DND-41 (cell line): Measurements from ENCODE around the gene CARHSP1.

Experiments
- ATAC-seq: fragments of 200-7000 bp; cut with Tn5 transposase; 3 replicates; pipeline ENCODE4 v1.9.1; 2021; ENCODE audit warnings: low read depth; ENCODE audit not compliant: insufficient read depth
- DNase-seq: peaks from one replicate; pipeline ENCODE4 v3.0.0-alpha.2; 2020
- H2AFZ ChIP-seq: 2 replicates; pipeline ENCODE4 v1.6.0; 2012; ENCODE audit warnings: low read depth, low read length
- H3K27ac ChIP-seq: 2 replicates; pipeline ENCODE4 v1.5.1; 2012; ENCODE audit warnings: low read length, inconsistent platforms
- H3K27me3 ChIP-seq: fragments of 200-600 bp; sonication (generic); 2 replicates; pipeline ENCODE4 v1.6.0; 2012; ENCODE audit warnings: low read length, mild to moderate bottlenecking, inconsistent platforms; ENCODE audit not compliant: insufficient read depth, poor library complexity
- H3K36me3 ChIP-seq: 2 replicates; pipeline ENCODE4 v1.5.1; 2012; ENCODE audit warnings: low read length, inconsistent platforms; ENCODE audit not compliant: insufficient read depth
- H3K4me1 ChIP-seq: 2 replicates; pipeline ENCODE4 v1.5.1; 2012; ENCODE audit warnings: mild to moderate bottlenecking, low read length; ENCODE audit not compliant: insufficient read depth
- H3K4me2 ChIP-seq: 2 replicates; pipeline ENCODE4 v1.6.0; 2012; ENCODE audit warnings: mild to moderate bottlenecking, moderate library complexity, low read length, inconsistent platforms; ENCODE audit not compliant: insufficient read depth
- H3K4me3 ChIP-seq, 2 experiments: fragments of 200-600 bp in 1 of 2; shearing (Covaris generic) in 1 of 2; 2 replicates each; pipeline ENCODE4 v1.5.1; 2012 to 2016; ENCODE audit warnings: inconsistent platforms in 2 of 2, low read length in 2 of 2, mild to moderate bottlenecking in 2 of 2, low read depth in 1 of 2, moderate library complexity in 1 of 2
- H3K79me2 ChIP-seq: 2 replicates; pipeline ENCODE4 v1.6.0; 2012; ENCODE audit warnings: low read length, inconsistent platforms; ENCODE audit not compliant: insufficient read depth
- H3K9ac ChIP-seq: 2 replicates; pipeline ENCODE4 v1.6.0; 2012; ENCODE audit warnings: low read depth, mild to moderate bottlenecking, inconsistent platforms, low read length, moderate library complexity
- H3K9me3 ChIP-seq: 2 replicates; pipeline ENCODE4 v1.5.1; 2012; ENCODE audit warnings: low read length, moderate library complexity, mild to moderate bottlenecking, inconsistent platforms; ENCODE audit not compliant: insufficient read depth, severe bottlenecking
- H4K20me1 ChIP-seq: 2 replicates; pipeline ENCODE4 v1.6.0; 2012; ENCODE audit warnings: low read length; ENCODE audit not compliant: insufficient read depth
- EZH2 ChIP-seq: IDR thresholded peaks from 3 replicates; pipeline ENCODE4 v1.6.1; 2012; ENCODE audit warnings: borderline replicate concordance, low read depth, mild to moderate bottlenecking, moderate library complexity, low read length, inconsistent platforms; ENCODE audit not compliant: severe bottlenecking
- TF ChIP-seq, protein P1 (sequence below): IDR thresholded peaks from 2 replicates; pipeline ENCODE4 v1.5.1; 2012; ENCODE audit warnings: borderline replicate concordance, low read length, moderate library complexity, mild to moderate bottlenecking; ENCODE audit not compliant: poor library complexity, severe bottlenecking; ENCODE audit errors: extremely low read depth

CARHSP1 gene

DNA sequence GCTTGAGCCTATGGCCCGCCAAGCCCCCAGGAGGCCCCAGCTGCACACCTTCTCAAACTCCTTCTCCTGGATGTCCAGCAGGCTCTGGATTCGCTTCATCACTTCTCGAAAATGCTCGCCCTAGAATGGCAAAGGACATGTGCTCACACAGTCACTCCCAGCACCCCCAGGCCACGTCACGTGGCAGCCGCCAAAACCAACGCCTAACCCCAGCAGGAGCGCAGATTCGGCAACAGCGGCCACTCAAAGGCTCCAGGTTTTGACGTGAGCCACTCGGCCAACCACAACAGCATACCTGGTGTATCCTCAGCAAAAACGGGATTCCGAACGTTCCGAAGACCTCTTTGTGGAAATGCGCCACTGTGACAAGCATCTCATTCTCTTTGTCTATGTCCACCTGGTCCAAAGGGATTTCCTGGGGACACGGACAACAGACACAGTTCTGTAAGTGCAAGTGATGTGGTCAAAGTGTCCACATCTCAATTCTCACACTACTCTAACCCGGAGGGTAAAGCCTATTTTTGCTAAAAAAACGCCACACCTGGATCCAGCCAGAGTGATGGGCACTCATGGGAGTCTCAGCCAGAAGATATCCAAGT, 26.0 kb upstream of the CARHSP1 start:
- H3K4me2 ChIP-seq = no peak overlapping the region
- DNase-seq (no peak), ATAC-seq (no peak)
- no peak overlapping the region for H3K27ac ChIP-seq
- H3K36me3 ChIP-seq = peaks cover 98% of the 10 kb centered on the region
- H2AFZ ChIP-seq = no peak overlapping the region
- peaks cover 34% of the 10 kb centered on the region for H4K20me1 ChIP-seq
- no peaks in the 10 kb centered on the region for H3K27me3 ChIP-seq
- no peak overlapping the region for H3K9ac ChIP-seq
- no peaks in the 10 kb centered on the region for H3K4me1 ChIP-seq
- TF ChIP-seq, protein P1, sequence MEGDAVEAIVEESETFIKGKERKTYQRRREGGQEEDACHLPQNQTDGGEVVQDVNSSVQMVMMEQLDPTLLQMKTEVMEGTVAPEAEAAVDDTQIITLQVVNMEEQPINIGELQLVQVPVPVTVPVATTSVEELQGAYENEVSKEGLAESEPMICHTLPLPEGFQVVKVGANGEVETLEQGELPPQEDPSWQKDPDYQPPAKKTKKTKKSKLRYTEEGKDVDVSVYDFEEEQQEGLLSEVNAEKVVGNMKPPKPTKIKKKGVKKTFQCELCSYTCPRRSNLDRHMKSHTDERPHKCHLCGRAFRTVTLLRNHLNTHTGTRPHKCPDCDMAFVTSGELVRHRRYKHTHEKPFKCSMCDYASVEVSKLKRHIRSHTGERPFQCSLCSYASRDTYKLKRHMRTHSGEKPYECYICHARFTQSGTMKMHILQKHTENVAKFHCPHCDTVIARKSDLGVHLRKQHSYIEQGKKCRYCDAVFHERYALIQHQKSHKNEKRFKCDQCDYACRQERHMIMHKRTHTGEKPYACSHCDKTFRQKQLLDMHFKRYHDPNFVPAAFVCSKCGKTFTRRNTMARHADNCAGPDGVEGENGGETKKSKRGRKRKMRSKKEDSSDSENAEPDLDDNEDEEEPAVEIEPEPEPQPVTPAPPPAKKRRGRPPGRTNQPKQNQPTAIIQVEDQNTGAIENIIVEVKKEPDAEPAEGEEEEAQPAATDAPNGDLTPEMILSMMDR = no peak
- H3K79me2 ChIP-seq = peaks cover 6% of the 10 kb centered on the region; the same call in 1 of the 2 replicates
- H3K9me3 ChIP-seq = no peaks in the 10 kb centered on the region
- no peak overlapping the region for H3K4me3 ChIP-seq

DNA sequence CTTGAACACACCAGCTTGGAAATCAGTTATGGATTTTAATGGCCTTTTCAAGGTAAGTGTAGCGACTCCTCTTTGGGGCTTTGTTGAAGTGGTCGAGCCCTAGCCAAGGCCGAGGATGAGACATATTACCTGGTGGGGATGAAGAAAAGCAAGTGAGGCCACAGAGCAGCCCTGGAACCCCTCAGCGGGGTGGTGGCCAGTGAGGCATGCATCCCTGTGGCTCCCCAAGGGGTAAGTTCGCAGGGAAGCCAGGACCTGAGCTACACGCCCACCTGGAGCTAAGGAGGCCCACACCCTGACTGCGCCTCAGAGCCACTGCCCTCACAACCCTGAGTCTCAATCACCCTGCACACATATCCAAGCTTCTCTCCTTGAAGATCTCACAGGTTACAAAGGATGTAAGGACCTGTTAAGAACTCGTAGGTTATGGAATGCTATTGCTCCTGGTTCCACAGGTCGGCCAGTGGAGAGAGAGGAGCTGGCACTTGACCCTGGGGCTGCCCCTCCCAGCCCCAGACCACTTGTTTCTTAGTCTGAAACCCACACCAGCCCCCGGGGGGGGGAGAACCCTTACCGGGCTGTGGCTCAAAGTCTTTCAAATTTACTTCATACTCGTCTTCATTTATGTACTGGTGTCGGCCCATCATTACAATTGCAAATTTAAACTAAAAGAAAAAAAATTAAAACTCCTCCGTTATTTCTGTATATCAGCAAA, 25.3 kb upstream of the CARHSP1 start:
- peaks cover 37% of the 10 kb centered on the region for H4K20me1 ChIP-seq
- peaks cover 98% of the 10 kb centered on the region for H3K36me3 ChIP-seq
- DNase-seq (no peak), ATAC-seq (no peak)
- no peak overlapping the region for H3K4me2 ChIP-seq
- no peak overlapping the region for H3K4me3 ChIP-seq
- no peak overlapping the region for H2AFZ ChIP-seq
- H3K79me2 ChIP-seq = peaks cover 6% of the 10 kb centered on the region; the same call in 1 of the 2 replicates
- TF ChIP-seq, protein P1 = no peak
- TF ChIP-seq EZH2 = no peak
- H3K27ac ChIP-seq = no peak overlapping the region
- H3K9ac ChIP-seq = no peak overlapping the region
- no peaks in the 10 kb centered on the region for H3K27me3 ChIP-seq
- no peaks in the 10 kb centered on the region for H3K9me3 ChIP-seq
- no peaks in the 10 kb centered on the region for H3K4me1 ChIP-seq

DNA sequence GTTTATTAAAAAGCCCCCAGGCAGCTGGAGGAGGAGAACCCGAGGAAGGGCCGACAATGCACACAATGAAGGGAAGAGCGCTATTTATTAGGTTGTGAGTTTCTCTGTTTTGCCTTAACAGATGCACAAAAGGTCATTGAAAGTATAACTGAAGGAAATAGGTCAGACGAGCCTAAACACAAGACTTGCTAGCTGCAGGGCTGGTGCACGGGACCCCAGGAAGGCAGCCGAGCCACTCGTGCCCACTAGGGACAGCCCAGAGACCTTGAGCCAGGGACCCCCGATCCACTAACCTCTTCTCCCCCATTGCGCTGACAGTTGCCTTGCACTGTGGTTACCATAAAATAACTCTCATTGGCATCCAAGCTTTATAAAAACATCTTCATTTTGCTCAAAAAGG, 24.6 kb upstream of the CARHSP1 start:
- H3K4me2 ChIP-seq = no peak overlapping the region
- no peak for DNase-seq

More for the DNA sequence above, 24.6 kb upstream of the CARHSP1 start:
- Histone ChIP-seq H3K27ac (no peak overlapping the region), H3K79me2 (peaks cover 6% of the 10 kb centered on the region; the same call in 1 of the 2 replicates), H2AFZ (no peak overlapping the region), H3K4me3 (no peak overlapping the region), H3K36me3 (peaks cover 92% of the 10 kb centered on the region), H3K9me3 (no peaks in the 10 kb centered on the region), H3K9ac (no peak overlapping the region), H3K4me1 (no peaks in the 10 kb centered on the region), H3K27me3 (no peaks in the 10 kb centered on the region), H4K20me1 (peaks cover 41% of the 10 kb centered on the region)
- TF ChIP-seq, protein P1 = no peak
- TF ChIP-seq EZH2 = no peak
- ATAC-seq = no peak
